ENCODE data around the gene UCKL1.
"Not testable (repeated sequence)": the region's sequence is repeated elsewhere in the genome, so short reads cannot be mapped to it uniquely, and the experiment has no call there.

Gene UCKL1

DNA sequence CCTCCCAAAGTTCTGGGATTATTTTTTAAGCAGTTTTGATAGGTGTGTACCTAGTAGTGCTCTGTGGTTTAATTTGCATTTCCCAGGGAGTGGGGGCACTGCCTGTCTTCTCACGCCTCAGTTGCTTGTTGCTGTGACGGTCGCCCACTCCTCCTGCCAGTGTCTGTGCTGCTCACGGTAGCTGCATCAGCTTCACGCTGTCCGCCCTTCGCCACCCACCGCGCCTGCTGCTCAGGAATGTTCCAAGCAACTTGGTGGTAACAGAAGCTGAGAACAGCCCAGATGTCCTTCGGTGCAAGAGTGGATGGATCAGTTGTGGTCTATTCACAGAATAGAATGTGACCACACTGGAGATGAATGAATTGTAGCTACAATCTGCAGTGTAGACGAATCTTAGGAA is 38.4 kb downstream of the UCKL1 start:
- DNase-seq: no peak

DNA sequence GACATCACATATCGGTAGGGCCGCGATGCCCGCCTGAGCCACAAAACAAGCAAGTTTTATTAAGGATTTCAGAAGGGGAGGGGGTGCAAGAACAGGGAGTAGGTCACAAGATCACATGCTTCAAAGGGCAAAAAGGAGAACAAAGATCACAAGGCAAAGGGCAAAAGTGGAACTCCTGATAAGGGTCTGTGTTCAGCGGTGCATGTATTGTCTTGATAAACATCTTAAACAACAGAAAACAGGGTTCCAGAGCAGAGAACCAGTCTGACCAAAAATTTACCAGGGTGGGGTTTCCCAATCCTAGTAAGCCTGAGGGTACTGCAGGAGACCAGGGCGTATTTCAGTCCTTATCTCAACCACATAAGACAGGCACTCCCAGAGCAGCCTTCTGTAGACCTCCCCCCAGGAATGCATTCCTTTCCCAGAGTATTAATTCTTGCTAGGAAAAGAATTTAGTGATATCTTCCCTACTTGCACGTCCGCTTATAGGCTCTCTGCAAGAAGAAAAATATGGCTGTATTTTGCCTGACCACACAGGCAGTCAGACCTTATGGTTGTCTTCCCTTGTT is 39.8 kb downstream of the UCKL1 start:
- DNase-seq: not testable (repeated sequence)

DNA sequence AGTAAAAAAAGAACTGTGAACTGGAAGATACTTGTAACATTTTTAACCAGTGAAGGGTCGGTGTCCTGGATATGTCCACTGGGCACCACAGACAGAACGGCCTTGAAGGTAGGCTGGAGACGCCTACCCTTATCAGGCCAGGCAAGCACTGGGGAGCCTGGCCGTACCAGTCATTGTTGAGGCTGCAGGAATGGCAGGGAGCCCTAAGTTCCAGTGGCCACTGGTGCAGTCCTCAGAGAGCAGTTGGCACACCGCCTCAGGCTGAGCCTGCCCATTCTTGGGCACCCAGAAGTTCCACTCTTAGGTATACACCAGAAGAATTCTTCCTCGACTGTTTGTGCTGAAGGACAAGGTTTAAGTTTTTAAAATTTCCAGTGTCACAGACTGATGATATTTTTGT is 40.7 kb downstream of the UCKL1 start:
- DNase-seq: no peak

GRCh38 chr20:63913768-63914167 is 42.4 kb downstream of the UCKL1 start:
- DNase-seq: no peak

GRCh38 chr20:63911176-63911575 is 45.0 kb downstream of the UCKL1 start:
- DNase-seq: no peak

GRCh38 chr20:63908008-63908682 is 48.1 kb downstream of the UCKL1 start:
- no peak for DNase-seq

DNA sequence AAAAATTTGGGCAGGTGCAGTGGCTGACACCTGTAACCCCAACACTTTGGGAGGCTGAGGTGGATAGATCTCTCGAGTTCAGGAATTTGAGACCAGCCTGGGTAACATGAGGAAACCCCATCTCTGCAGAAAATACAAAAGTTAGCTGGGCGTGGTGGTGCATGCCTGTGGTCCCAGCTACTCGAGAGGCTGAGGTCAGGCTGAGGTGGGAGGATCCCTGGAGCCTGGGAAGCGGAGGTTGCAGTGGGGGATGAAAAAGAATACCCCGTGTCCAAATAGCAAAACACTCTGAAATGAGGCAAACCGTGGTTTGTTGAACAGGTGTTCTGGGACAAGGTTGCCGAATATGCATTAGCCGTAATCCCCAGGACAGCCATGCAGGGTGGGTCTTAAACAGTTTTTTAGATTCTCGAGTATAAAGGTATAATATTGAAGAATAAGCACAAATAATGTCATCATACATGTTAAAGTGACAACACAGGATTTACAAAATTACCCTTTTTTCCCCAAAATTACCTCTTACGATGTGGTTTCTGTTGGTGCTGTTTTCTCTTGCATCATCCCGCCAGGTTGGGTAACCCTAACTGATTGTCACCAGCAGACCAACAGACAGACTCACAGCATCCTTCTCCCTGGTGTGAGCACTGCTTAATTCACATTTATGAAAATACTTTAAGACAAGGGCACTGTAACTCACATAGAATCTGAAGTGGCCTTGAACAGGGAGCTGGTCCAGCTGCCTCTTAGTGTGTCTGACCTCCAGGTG is 52.2 kb downstream of the UCKL1 start:
- no peak for DNase-seq

DNA sequence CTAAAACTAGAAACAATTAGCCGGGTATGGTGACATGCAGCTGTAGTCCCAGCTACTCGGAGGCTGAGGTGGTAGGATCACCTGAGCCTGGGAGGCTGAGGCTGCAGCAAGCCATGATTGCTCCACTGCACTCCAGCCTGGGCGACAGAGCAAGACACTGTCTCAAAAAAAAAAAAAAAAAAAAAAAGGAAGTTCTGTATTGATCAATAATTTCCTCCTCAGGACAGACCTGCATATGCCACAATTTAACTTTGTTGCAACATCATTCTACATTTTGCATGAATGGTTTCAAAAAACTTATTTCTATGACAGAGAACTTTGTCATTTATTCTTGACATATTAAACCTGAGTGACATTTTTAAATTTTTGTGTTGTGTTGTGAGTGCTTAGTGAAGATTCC is 55.8 kb downstream of the UCKL1 start:
- no peak for DNase-seq

GRCh38 chr20:63898882-63899558 is 57.2 kb downstream of the UCKL1 start:
- peak; percentile 16 for DNase-seq

GRCh38 chr20:63897978-63898561 is 58.1 kb downstream of the UCKL1 start:
- DNase-seq: no peak

DNA sequence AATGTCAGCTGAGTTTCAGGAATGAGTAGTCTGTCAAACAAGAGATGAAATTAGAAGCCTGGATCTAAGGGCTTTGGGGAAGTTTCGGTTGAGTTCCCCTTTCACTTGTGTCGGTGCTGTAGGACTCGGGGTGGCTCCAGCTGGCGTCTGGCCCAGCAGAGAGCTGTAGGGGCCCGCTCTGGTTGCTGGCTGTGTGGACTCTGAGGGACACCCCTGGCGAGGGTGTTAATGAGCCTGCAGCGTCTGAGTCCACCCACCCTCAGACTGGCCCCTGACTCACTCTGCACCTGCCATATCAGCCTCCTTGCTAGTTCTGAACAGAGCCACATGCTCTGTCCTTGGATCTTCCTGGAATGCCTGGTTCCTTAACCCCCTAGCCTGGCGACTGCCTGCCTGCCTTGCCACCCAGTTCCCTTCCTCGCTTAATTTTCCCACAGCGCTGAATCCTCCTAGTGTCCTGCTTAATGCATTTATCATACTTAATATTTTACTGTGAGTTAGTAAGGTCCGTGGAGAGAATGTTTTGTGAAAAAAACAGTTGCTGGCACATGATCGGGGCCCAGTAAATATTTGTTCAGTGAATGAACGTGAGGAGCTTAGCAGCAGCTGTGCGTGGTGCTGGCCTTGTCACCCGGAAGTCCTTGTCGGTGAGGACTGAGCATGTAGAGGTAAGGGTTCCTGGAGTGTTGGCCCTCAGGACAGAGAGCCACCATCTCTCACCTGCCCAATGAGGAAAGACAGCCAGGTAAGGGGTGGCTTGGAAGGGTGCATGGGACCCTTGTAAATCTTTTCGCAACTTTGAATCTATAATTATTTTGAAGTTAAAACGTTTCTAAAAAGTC is 59.7 kb downstream of the UCKL1 start:
- peak; percentile 41 for DNase-seq

- DNase-seq: no peak
These were observed 60.3 kb downstream of the UCKL1 start for GRCh38 chr20:63895952-63896263.

DNA sequence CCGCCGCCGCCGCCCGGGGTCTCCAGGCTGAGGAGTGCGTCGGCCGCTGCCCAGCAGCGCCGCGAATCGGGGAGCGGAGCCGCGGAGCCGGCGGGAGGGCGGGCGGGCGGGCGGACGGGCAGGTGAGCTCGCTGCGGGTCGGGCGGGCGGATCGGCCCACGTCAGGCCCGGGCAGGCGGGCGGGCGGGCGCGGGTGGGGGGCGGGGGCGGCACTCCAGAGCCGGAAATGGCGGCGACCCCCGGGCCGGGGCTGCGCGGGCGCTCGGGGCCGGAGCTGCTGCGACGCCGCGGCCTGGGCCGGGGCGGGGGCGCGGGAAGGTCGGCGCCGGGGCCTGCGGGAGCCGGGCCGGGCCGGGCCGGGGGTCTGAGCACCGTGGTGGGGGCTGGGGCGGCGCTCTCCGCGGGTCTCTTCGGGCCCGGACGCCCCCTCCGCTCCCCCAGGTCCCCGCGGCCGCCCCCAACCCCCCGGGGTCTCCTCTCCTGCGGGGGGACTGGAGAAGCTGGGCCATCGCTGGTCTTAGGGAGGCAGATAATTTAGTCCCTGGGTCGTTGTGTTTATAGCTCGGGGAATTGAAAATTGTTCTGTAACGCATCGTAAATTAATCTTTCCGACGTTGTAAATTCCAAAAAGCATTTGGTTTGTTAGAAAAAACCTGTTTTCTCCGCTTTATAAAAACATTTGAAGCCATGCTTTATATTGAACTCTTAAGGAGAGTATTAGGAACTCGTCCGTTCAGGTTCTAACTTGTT is 60.8 kb downstream of the UCKL1 start:
- no peak for DNase-seq

DNA sequence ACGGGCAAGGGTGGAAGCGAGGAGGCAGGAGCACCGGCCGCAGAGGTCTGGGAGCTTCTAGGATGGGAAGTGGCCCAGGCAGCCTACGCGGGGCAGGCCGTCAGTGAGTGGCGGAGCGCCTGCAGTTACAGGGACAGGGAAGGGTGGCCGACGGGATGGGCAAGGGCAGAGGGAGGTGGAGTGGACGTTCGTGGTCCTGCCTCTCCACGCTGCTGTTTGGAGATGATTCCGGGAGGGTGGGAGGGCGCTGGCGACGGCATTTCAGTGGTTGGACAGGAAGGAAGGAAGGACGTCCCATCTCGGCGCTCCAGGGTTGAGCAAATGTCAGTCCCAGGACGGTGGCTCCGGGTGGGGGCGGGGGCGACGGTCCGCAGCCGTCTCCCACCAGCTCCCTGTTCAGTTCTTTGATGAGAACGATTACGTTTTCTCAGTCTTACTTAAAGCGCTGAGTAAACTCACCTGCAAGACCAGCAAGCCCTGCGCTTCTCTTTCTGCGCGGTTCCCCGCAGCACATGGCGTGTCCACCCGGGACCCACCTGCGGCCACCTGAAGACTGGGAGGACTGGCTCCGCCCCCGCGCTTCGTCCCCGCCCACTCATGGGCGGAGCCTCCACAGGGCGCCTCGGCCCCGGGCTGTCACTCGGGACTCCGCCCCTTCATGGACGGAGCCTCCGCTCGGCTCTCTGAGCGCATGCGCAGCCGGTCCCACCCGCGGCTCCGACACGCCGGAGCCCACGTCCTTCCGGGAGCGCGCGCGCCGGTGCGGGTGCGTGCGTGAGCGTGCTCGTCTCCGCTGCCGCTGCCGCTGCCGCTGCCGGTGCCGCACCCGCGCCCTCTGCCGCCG is 61.6 kb downstream of the UCKL1 start, which contains the start of gene DNAJC5:
Gene DNAJC5, plus strand, starts transcription at position 769 of the 844 bp plus-strand sequence. CDS start 33,220 bp downstream, outside the sequence.
- DNase-seq: peak; percentile 95

- DNase-seq: no peak
These were observed 62.2 kb downstream of the UCKL1 start for GRCh38 chr20:63893999-63894357.

- no peak for DNase-seq
These were observed 63.8 kb downstream of the UCKL1 start for GRCh38 chr20:63892402-63892801.

- no peak for DNase-seq
These were observed 64.9 kb downstream of the UCKL1 start for GRCh38 chr20:63891061-63892002.

- DNase-seq: no peak
These were observed 65.6 kb downstream of the UCKL1 start for GRCh38 chr20:63890616-63891015.

DNA sequence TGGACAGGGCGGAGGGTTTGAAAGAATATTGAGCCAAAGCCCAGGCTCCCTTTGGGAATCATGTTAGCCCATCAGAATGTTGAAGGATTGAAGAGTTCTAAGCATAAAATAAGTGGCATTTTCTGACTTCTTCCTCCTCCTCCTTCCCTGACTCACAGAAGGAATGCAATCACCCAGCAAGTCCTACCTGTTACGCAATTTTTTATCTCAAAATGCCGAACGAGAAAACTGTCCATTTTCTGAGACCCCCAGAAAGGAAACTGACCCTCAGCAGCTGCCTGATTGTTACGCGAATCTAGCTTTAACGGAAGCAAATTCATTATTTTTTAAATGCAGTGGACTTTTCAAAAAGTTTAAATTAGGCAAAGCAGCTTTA is 66.0 kb downstream of the UCKL1 start:
- DNase-seq: no peak

All from activated naive CD4-positive, alpha-beta T cell treated with Interleukin-2 at 50 U/mL for 16 hours (primary cell).